ENCODE data around the gene VASH2. TPM values are rescaled to one million over a fixed set of nuclear protein-coding genes. Genes with fewer than 3 reads are reported as not detected.
"Not testable (repeated sequence)": the region's sequence is repeated elsewhere in the genome, so short reads cannot be mapped to it uniquely, and the experiment has no call there.

VASH2 gene
- total RNA-seq (2014; rRNA removed; shearing (Covaris generic); ENCODE audit: low replicate concordance) = not detected in 2 replicates

DNA sequence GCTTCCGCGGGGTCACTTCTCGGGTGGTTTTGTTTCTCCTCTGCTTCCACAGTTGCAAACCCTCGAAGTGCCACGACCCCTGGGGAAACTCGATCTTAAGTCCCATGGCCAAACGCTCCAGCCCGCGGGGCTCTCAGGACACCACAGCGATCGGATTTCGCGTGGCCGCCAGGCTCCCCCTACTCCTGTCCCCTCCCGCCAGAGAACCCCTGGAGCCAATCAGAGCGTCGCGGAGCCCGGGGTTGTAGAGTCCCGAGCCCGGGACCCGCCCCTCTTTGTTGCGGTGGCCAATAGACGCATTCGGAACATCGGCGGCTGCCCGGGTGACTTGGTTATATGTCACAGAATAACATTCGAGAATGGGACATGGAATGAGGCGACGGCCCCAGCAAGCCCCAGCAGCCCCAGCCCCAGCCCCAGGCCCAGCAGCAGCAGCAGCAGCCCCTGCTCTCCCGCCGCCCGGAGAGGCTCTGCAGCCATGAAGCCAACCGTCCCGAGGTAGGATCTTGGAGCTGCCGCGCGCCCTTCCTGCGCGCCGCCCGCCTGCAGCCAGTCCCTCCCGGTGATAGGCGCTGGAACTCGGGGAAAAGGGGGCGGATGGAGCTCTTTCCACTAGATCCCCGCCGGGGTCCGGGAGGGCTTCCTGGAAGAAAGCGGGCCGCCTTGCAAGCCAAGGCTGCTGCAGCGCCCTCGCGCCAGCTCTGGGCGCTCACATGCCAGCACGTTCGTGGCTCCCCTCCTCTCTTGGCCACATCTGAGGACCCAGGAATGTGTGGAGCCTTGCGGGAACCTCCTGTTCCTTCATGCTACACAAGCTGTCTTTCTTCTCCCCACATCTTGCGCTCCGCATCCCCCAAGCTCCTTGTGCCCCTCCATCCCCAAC lies at the start of gene VASH2:
Gene VASH2, plus strand, starts transcription at position 299 of the 883 bp plus-strand sequence. CDS start 1,002 bp downstream, outside the sequence.
- Histone ChIP-seq H3K9me3 (no peaks in the 10 kb centered on the region), H3K4me3 (peak within 1 kb of the TSS; percentile 48), H3K36me3 (no peaks in the 10 kb centered on the region), H3K27me3 (peaks cover 18% of the 10 kb centered on the region)
- peak; percentile 86 for DNase-seq

DNA sequence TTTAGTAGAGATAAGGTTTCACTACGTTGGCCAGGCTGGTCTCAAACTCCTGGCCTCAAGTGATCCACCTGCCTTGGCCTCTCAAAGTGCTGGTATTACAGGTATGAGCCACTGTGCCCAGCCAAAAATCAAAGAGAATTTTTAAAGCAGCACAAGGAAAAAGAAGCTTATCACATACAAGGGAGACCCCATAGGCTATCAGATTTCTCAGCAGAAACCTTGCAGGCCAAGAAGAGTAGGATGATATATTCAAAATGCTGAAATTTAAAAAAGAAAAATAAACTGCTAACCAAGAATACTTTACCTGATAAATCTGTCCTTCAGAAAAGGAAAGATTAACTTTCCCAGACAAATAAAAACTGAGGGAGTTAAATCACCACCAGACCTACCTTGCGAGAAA lies 49.1 kb upstream of the VASH2 start:
- Histone ChIP-seq H3K27me3 (peaks cover under 1% of the 10 kb centered on the region; the same call in 1 of the 2 replicates), H3K36me3 (peaks cover 40% of the 10 kb centered on the region), H3K4me3 (no peak overlapping the region), H3K9me3 (peaks cover 25% of the 10 kb centered on the region)
- no peak for DNase-seq

DNA sequence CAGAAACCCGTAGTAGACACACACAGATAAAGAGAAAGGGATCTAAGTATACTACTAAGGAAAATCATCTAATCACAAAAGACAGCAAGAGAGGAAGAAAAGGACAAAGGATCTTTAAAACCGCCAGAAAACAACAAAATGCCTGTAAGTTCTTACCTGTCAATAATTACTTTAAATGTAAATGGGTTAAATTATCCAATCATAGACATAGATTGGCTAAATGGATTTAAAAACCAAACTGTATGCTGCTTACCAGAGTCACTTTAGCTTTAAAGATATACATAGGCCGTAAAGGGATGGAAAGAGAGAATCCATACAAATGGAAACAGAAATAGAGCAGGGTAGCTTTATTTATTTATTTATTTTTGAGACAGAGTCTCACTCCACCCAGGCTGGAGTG lies 48.3 kb upstream of the VASH2 start:
- Histone ChIP-seq H3K9me3 (peaks cover 26% of the 10 kb centered on the region), H3K36me3 (peaks cover 33% of the 10 kb centered on the region), H3K4me3 (no peak overlapping the region), H3K27me3 (peaks cover 2% of the 10 kb centered on the region; the same call in 1 of the 2 replicates)
- no peak for DNase-seq

DNA sequence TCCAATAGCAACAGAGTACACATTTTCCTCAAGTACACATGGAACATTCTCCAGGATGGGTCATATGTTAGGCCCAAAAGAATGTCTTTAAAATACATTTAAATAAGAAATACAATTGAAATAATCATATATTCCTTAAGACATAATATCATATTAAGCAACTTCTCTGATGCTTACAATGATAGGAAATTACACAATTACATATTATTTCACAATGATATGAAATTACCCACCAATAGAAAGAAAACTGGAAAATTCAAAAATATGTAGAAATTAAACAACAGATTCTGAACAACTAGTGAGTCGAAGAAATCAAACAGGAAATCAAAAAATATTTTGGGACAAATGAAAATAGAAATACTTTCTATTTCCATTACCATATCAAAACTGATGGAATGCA lies 46.7 kb upstream of the VASH2 start:
- Histone ChIP-seq H3K27me3 (peaks cover 2% of the 10 kb centered on the region; the same call in 1 of the 2 replicates), H3K36me3 (peaks cover 18% of the 10 kb centered on the region), H3K9me3 (peaks cover 26% of the 10 kb centered on the region), H3K4me3 (no peak overlapping the region)
- DNase-seq = no peak

DNA sequence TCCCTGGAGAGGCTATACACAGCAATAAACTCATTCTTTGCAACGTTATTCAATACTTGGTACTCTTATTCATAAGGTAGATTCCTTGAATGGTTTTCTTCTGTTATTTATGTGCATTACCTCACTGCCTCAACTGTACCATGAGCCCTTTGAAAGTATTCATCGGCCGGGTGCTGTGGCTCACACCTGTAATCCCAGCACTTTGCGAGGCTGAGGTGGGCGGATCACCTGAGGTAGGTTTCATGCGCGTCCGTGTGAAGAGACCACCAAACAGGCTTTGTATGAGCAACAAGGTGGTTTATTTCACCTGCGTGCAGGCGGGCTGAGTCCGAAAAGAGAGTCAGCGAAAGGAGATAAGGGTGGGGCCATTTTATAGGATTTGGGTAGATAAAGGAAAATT lies 42.3 kb upstream of the VASH2 start:
- not testable (repeated sequence) for H3K9me3 ChIP-seq, H3K36me3 ChIP-seq, H3K4me3 ChIP-seq, H3K27me3 ChIP-seq, DNase-seq

DNA sequence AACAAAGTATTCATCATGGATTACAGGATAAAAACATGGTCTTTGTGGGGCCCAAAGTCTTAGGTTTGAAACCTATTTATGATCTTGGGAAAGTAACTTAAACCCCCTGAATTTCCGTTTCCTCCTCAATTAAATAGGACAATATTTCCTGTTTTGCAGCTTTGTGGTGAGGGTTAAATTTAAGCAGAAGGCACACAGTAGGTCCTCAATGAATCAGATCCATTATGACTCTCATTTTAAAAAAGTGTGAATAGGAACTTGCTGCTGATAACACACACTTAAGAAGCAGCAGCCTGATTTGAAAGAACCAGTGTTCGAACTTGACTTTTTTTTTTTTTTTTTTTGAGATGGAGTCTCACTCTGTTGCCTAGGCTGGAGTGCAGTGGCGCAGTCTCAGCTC lies 41.4 kb upstream of the VASH2 start:
- Histone ChIP-seq H3K4me3 (no peak overlapping the region), H3K36me3 (no peaks in the 10 kb centered on the region), H3K27me3 (peaks cover 2% of the 10 kb centered on the region; the same call in 1 of the 2 replicates), H3K9me3 (peaks cover 3% of the 10 kb centered on the region; the same call in 1 of the 2 replicates)
- DNase-seq = no peak

DNA sequence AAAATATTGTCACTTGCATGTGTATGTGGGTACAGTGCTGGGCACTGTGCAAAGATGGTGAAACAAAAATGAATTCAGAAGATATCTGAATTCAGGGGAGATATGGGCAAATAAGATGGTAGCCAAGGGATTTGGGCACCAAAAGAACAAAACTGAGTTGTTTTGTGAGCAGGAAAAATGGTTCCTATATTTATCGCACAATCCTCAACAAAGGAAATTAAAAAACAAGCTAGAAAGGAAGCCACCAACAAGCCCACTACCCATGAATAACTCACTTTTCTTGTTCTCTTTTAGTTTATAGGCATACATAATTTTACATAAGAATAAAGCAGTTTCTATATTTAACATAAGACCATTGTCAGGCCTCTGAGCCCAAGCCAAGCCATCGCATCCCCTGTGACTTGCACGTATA lies 40.7 kb upstream of the VASH2 start:
- H3K4me3 ChIP-seq = no peak overlapping the region
- DNase-seq = no peak
- H3K9me3 ChIP-seq = peaks cover 3% of the 10 kb centered on the region; the same call in 1 of the 2 replicates

DNA sequence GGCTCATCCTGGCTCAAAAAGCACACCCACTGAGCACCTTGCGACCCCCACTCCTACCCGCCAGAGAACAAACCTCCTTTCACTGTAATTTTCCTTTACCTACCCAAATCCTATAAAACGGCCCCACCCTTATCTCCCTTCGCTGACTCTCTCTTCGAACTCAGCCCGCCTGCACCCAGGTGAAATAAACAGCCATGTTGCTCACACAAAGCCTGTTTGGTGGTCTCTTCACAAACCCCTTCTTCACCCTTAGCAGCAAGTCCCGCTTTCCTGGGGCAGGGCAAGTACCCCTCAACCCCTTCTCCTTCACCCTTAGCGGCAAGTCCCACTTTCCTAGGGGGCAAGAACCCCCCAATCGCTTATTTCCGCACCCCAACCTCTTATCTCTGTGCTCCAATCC lies 40.1 kb upstream of the VASH2 start:
- H3K4me3 ChIP-seq, H3K27me3 ChIP-seq, H3K36me3 ChIP-seq, DNase-seq, H3K9me3 ChIP-seq: not testable (repeated sequence)

More for the DNA sequence above, 40.7 kb upstream of the VASH2 start:
- H3K27me3 ChIP-seq = peaks cover 2% of the 10 kb centered on the region; the same call in 1 of the 2 replicates
- H3K36me3 ChIP-seq = no peaks in the 10 kb centered on the region

DNA sequence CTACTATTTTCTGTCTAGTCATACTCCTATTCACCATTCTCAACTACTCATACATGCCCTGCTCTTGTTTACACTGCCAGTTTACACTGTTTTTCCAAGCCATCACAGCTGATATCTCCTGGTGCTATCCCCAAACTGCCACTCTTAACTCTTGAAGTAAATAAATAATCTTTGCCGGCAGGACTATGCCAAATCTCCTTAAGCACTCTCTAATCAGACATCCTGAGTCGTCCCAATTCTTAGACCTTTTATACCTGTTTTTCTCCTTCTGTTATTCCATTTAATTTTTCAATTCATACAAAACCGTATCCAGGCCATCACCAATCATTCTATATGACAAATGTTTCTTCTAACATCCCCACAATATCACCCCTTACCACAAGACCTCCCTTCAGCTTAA lies 36.7 kb upstream of the VASH2 start:
- DNase-seq, H3K4me3 ChIP-seq, H3K36me3 ChIP-seq, H3K27me3 ChIP-seq, H3K9me3 ChIP-seq: not testable (repeated sequence)

DNA sequence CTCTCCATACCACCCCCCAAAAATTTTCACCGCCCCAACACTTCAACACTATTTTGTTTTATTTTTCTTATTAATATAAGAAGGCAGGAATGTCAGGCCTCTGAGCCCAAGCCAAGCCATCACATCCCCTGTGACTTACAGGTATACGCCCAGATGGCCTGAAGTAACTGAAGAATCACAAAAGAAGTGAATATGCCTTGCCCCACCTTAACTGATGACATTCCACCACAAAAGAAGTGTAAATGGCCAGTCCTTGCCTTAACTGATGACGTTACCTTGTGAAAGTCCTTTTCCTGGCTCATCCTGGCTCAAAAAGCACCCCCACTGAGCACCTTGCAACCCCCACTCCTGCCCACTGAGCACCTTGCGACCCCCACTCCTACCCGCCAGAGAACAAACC lies 36.2 kb upstream of the VASH2 start:
- DNase-seq, H3K9me3 ChIP-seq, H3K27me3 ChIP-seq, H3K4me3 ChIP-seq, H3K36me3 ChIP-seq: not testable (repeated sequence)

DNA sequence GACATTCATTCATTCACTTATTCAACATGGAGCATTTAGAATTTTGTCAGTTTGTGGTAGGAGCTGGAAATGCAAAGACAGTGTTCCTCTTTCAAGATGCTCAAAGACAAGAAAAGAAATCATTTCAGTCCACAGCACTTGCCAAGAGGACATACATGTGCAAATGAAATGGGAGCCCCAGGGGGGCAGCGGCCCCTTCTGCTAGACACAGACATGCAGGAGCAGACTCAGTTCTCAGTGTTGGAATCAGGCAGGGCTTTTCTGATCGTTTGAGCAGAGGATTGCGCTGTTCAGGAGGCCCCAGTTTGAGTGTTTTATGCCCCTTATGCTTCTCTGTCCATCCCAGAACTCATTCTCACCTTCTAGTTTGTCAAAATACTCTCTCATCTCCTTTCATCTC lies 35.6 kb upstream of the VASH2 start:
- no peak for DNase-seq
- Histone ChIP-seq H3K27me3 (no peaks in the 10 kb centered on the region), H3K4me3 (no peak overlapping the region)

DNA sequence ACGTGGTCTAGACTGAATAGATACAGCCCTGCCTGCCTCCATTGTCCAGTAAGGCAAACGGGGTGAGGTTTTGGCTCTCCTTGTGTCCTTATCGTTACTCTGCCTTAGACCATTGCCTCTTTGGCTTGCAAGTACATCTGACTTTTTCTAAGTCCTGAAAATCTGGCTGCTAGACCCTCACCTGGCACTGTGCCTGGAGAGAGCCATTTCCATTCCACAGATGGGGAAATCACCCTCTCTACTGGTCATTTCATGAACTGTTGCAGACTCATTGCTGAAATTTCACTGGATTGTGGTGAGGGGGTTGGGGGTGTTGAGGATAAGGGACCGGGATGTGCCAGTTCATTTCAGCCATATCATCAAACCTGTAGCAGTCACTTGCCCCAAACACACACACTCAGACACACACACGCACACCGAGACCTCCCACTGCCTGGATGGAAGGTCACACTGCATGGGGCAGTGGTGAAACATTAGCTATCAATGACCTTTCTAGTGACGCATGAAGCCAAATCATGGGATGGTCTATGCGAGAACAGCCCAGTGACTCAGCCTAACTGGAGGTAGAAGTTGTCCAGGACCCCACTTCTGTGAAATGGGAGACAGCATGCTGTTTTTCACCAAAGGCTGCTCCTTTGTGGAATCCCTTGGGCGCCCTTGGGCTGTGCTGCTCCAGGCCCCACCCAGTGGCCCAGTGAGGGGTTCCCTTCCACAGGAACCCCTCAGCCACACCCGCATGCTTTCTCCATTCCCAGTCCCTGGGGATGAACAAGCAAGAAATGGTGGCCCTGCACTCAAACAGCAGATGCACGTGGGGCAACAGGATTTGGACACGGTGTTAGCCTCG lies 34.9 kb upstream of the VASH2 start:
- DNase-seq = peak; percentile 34
- no peaks in the 10 kb centered on the region for H3K9me3 ChIP-seq
- no peak overlapping the region for H3K4me3 ChIP-seq

More for the DNA sequence above, 35.6 kb upstream of the VASH2 start:
- no peaks in the 10 kb centered on the region for H3K9me3 ChIP-seq
- H3K36me3 ChIP-seq = no peaks in the 10 kb centered on the region

DNA sequence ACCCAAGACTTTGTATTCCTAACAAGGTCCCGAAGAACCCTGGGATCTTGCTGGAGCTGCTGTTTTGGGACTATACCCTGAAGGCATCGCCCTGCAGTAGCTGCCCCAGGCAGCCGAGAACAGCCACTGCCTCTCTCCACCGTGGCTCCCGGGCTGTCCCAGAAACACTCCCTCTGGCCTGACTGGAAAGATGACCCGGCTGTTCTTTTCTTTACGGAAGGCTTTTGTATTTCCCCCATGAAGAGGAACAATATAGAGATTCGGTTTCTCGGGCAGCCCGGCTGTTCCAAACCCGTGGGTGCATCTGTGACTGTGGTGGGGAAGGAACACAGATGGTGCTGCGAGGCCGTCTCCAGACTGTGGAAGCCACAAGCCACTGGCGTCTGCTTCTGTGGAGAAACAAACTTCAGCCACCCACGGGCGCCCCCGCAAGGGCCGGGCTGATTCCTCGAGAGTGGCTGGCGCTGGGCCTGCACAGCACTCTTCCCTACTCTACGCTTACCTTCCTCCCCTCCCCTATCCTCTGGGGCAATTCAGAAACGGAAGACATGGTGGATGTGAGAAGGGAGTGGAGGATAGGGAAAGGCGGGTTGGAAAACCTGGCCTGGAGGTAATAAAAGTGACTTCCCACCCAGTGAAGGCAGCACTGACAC lies 33.7 kb upstream of the VASH2 start:
- DNase-seq = no peak
- H3K27me3 ChIP-seq = no peaks in the 10 kb centered on the region
- H3K4me3 ChIP-seq = no peak overlapping the region
- H3K36me3 ChIP-seq = no peaks in the 10 kb centered on the region
- no peaks in the 10 kb centered on the region for H3K9me3 ChIP-seq

More for the DNA sequence above, 34.9 kb upstream of the VASH2 start:
- no peaks in the 10 kb centered on the region for H3K36me3 ChIP-seq
- no peaks in the 10 kb centered on the region for H3K27me3 ChIP-seq

DNA sequence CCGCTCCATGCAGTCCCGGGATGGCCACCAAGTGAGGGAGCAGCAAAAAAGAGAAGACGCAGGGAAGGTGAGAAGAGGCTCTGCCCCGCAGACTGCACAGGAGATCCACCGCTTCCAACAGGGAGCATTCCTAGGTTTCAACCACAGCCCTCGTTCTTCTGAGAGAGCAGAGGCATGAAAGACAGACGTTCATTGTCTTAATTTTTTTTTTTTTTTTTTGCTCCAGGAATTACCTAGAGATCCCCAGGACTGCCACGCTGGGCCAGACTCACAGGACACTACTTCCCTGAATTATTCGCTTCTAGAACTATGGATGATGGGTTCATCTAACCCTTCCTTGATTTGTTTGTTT lies 33.2 kb upstream of the VASH2 start:
- no peak for DNase-seq

DNA sequence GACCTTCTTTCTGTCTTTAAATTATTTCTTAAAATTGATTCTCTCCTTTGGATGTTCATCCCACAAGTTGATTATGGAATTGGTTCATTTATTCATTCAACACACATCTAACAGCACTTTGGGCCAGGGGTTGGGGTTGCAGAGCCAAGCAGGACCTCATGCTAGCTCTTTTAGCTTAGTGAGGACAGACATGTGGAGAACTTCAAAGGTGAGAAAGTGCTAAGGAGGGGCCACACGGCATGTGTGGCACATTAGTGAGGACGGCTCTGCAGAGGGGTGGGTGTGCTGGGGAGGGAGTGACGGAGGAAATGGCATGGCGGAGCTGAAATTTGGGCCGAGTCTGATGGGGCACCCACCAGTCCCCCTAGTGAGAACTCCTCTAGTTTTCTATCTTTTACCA lies 32.5 kb upstream of the VASH2 start:
- Histone ChIP-seq H3K9me3 (no peaks in the 10 kb centered on the region), H3K27me3 (no peaks in the 10 kb centered on the region), H3K4me3 (no peak overlapping the region), H3K36me3 (no peaks in the 10 kb centered on the region)
- DNase-seq = no peak

More for the DNA sequence above, 33.2 kb upstream of the VASH2 start:
- H3K4me3 ChIP-seq = no peak overlapping the region
- no peaks in the 10 kb centered on the region for H3K9me3 ChIP-seq
- no peaks in the 10 kb centered on the region for H3K27me3 ChIP-seq
- no peaks in the 10 kb centered on the region for H3K36me3 ChIP-seq

DNA sequence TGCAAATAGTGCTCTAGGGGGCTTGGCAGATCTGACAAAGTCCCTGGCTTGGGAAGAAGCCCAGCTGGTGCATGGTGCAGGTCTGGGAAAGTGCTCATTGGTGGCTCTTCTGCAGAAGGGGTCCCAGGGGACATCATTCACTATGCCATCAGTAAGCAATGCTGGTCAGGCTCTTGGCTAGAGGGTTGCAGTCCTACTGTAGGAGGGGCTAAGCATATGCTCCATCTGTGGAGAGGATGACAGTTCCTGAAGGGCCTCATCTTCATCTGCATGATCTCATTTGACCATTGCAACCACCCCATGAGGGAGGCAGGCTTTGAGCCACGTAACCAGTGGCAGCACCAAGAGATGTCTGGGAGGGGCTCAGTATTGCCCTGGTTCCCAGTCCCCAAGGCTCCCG lies 31.5 kb upstream of the VASH2 start:
- no peak for DNase-seq
- Histone ChIP-seq H3K4me3 (no peak overlapping the region), H3K36me3 (no peaks in the 10 kb centered on the region), H3K27me3 (no peaks in the 10 kb centered on the region), H3K9me3 (no peaks in the 10 kb centered on the region)

DNA sequence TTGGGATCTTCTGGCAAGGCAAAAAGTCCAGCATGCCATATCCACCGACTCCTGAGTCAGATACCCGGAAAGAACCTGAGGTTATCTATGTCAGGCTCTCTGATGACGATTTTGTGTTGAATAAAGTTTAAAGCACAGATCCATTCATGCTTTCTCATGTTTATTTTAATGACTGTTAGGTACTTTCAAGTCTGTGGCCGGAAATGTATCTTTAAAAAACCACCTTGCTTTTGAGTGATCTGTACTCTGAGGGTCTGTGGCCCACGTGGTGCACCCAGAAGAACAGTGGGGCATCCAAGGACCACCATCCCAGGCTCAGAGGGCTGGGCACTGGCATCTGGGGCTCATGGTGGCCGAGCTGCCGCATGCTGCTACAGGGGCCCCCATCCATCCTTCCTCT lies 30.1 kb upstream of the VASH2 start:
- no peaks in the 10 kb centered on the region for H3K36me3 ChIP-seq
- DNase-seq = no peak
- H3K27me3 ChIP-seq = no peaks in the 10 kb centered on the region
- no peaks in the 10 kb centered on the region for H3K9me3 ChIP-seq
- no peak overlapping the region for H3K4me3 ChIP-seq

Data from MG63 (cell line).